MG63 (cell line): ENCODE results near the gene ST6GALNAC3. TPM values are rescaled to one million over a fixed set of nuclear protein-coding genes. Genes with fewer than 3 reads are reported as not detected.
"Not testable (repeated sequence)": the region's sequence is repeated elsewhere in the genome, so short reads cannot be mapped to it uniquely, and the experiment has no call there.

Experiments
- DNase-seq: peaks from one replicate; pipeline ENCODE4 v3.0.0-alpha.2; 2020
- H3K27me3 ChIP-seq: fragments of 250-450 bp; sonication (Bioruptor Pico); 2 replicates; pipeline ENCODE4 v1.5.1; 2020; ENCODE audit warnings: mild to moderate bottlenecking, moderate library complexity
- H3K36me3 ChIP-seq: fragments of 250-450 bp; sonication (Bioruptor Pico); 2 replicates; pipeline ENCODE4 v1.5.1; 2020; ENCODE audit warnings: mild to moderate bottlenecking, moderate library complexity
- H3K4me3 ChIP-seq: fragments of 250-450 bp; sonication (Bioruptor Pico); 2 replicates; pipeline ENCODE4 v1.5.1; 2020; ENCODE audit warnings: mild to moderate bottlenecking, moderate library complexity
- H3K9me3 ChIP-seq: fragments of 250-450 bp; sonication (Bioruptor Pico); 2 replicates; pipeline ENCODE4 v1.5.1; 2020; ENCODE audit warnings: mild to moderate bottlenecking, moderate library complexity
- total RNA-seq: library from RNA; depleted of rRNA; stranded (reverse); fragments of >200 nt; shearing (Covaris generic); gene quantifications from 2 replicates; pipeline ENCODE4 v1.2.3, GENCODE V29; 2014; ENCODE audit warnings: low replicate concordance

The ST6GALNAC3 gene
- total RNA-seq, 1 experiment from 2014 or later = 5.5 TPM

- no peaks in the 10 kb centered on the region for H3K27me3 ChIP-seq
- H3K9me3 ChIP-seq = no peaks in the 10 kb centered on the region
- no peak overlapping the region for H3K4me3 ChIP-seq
- H3K36me3 ChIP-seq = no peaks in the 10 kb centered on the region
- no peak for DNase-seq
Observed at GRCh38 chr1:76627901-76628300, 553.4 kb downstream of the ST6GALNAC3 start.

GRCh38 chr1:76632136-76632535 lies 557.6 kb downstream of the ST6GALNAC3 start:
- H3K4me3 ChIP-seq = no peak overlapping the region
- DNase-seq = no peak
- no peaks in the 10 kb centered on the region for H3K36me3 ChIP-seq
- no peaks in the 10 kb centered on the region for H3K27me3 ChIP-seq
- no peaks in the 10 kb centered on the region for H3K9me3 ChIP-seq

GRCh38 chr1:76635784-76636183 lies 561.2 kb downstream of the ST6GALNAC3 start:
- H3K9me3 ChIP-seq = no peaks in the 10 kb centered on the region
- DNase-seq = peak; percentile 19
- H3K4me3 ChIP-seq = no peak overlapping the region
- H3K36me3 ChIP-seq = no peaks in the 10 kb centered on the region
- no peaks in the 10 kb centered on the region for H3K27me3 ChIP-seq

GRCh38 chr1:76639181-76639580 lies 564.6 kb downstream of the ST6GALNAC3 start:
- DNase-seq = no peak
- Histone ChIP-seq H3K36me3 (no peaks in the 10 kb centered on the region), H3K9me3 (no peaks in the 10 kb centered on the region), H3K27me3 (no peaks in the 10 kb centered on the region), H3K4me3 (no peak overlapping the region)

- Histone ChIP-seq H3K27me3 (no peaks in the 10 kb centered on the region), H3K9me3 (no peaks in the 10 kb centered on the region), H3K4me3 (no peak overlapping the region), H3K36me3 (no peaks in the 10 kb centered on the region)
- DNase-seq = no peak
Observed at GRCh38 chr1:76640092-76640491, 565.5 kb downstream of the ST6GALNAC3 start.

- Histone ChIP-seq H3K4me3 (no peak overlapping the region), H3K9me3 (no peaks in the 10 kb centered on the region), H3K36me3 (no peaks in the 10 kb centered on the region), H3K27me3 (no peaks in the 10 kb centered on the region)
- DNase-seq = no peak
Observed at GRCh38 chr1:76640723-76641122, 566.2 kb downstream of the ST6GALNAC3 start.

GRCh38 chr1:76644139-76644538 lies 569.6 kb downstream of the ST6GALNAC3 start:
- Histone ChIP-seq H3K4me3 (no peak overlapping the region), H3K27me3 (0 out of 2 replicates have a peak, but pooled peaks cover 2% of the 10 kb centered on the region), H3K36me3 (no peaks in the 10 kb centered on the region), H3K9me3 (no peaks in the 10 kb centered on the region)
- no peak for DNase-seq

GRCh38 chr1:76652860-76653259 lies 578.3 kb downstream of the ST6GALNAC3 start:
- H3K4me3 ChIP-seq, H3K36me3 ChIP-seq, H3K9me3 ChIP-seq, DNase-seq, H3K27me3 ChIP-seq: not testable (repeated sequence)

GRCh38 chr1:76657623-76658022 lies 583.1 kb downstream of the ST6GALNAC3 start:
- 0 out of 2 replicates have a peak, but pooled peaks cover 2% of the 10 kb centered on the region for H3K27me3 ChIP-seq
- no peak overlapping the region for H3K4me3 ChIP-seq
- no peak for DNase-seq
- no peaks in the 10 kb centered on the region for H3K9me3 ChIP-seq
- H3K36me3 ChIP-seq = no peaks in the 10 kb centered on the region

- H3K27me3 ChIP-seq = 0 out of 2 replicates have a peak, but pooled peaks cover 2% of the 10 kb centered on the region
- H3K9me3 ChIP-seq = no peaks in the 10 kb centered on the region
- DNase-seq = no peak
- H3K36me3 ChIP-seq = no peaks in the 10 kb centered on the region
- H3K4me3 ChIP-seq = no peak overlapping the region
Observed at GRCh38 chr1:76659171-76659940, 584.8 kb downstream of the ST6GALNAC3 start.

- Histone ChIP-seq H3K4me3 (no peak overlapping the region), H3K36me3 (no peaks in the 10 kb centered on the region), H3K27me3 (0 out of 2 replicates have a peak, but pooled peaks cover 2% of the 10 kb centered on the region), H3K9me3 (no peaks in the 10 kb centered on the region)
- no peak for DNase-seq
Observed at GRCh38 chr1:76661531-76661930, 587.0 kb downstream of the ST6GALNAC3 start.

GRCh38 chr1:76666499-76666898 lies 592.0 kb downstream of the ST6GALNAC3 start:
- no peaks in the 10 kb centered on the region for H3K36me3 ChIP-seq
- peak; percentile 20 for DNase-seq
- H3K9me3 ChIP-seq = no peaks in the 10 kb centered on the region
- no peaks in the 10 kb centered on the region for H3K27me3 ChIP-seq
- H3K4me3 ChIP-seq = no peak overlapping the region

GRCh38 chr1:76668046-76668445 lies 593.5 kb downstream of the ST6GALNAC3 start:
- H3K9me3 ChIP-seq = no peaks in the 10 kb centered on the region
- no peaks in the 10 kb centered on the region for H3K36me3 ChIP-seq
- no peak for DNase-seq
- H3K27me3 ChIP-seq = no peaks in the 10 kb centered on the region
- H3K4me3 ChIP-seq = no peak overlapping the region

GRCh38 chr1:76669131-76669530 lies 594.6 kb downstream of the ST6GALNAC3 start:
- no peak for DNase-seq

GRCh38 chr1:76669624-76670315 lies 595.2 kb downstream of the ST6GALNAC3 start:
- no peaks in the 10 kb centered on the region for H3K36me3 ChIP-seq
- H3K9me3 ChIP-seq = no peaks in the 10 kb centered on the region
- no peak overlapping the region for H3K4me3 ChIP-seq
- no peaks in the 10 kb centered on the region for H3K27me3 ChIP-seq
- no peak for DNase-seq

More at GRCh38 chr1:76669131-76669530, 594.6 kb downstream of the ST6GALNAC3 start:
- no peaks in the 10 kb centered on the region for H3K9me3 ChIP-seq
- H3K27me3 ChIP-seq = no peaks in the 10 kb centered on the region
- no peak overlapping the region for H3K4me3 ChIP-seq
- H3K36me3 ChIP-seq = no peaks in the 10 kb centered on the region

- no peak for DNase-seq
- Histone ChIP-seq H3K9me3 (no peaks in the 10 kb centered on the region), H3K4me3 (no peak overlapping the region), H3K36me3 (no peaks in the 10 kb centered on the region), H3K27me3 (no peaks in the 10 kb centered on the region; the same call in 1 of the 2 replicates)
Observed at GRCh38 chr1:76674689-76675210, 600.2 kb downstream of the ST6GALNAC3 start.
